ENCODE measurements around the gene SAA1.

SAA1 gene

GRCh38 chr11:18271206-18271605 is 5.1 kb downstream of the SAA1 start:
- Histone ChIP-seq H3K79me2 (ENCODE audit: insufficient read depth, low read length) (no peaks in the 10 kb centered on the region), H3K27ac (ENCODE audit: low read length) (no peak overlapping the region), H3K9me3 (ENCODE audit: insufficient read depth, low read length, severe bottlenecking) (no peaks in the 10 kb centered on the region), H3K9ac (ENCODE audit: low read depth, low read length) (no peak overlapping the region), H3K4me2 (ENCODE audit: insufficient read depth, low read length) (no peak overlapping the region), H3K27me3 (ENCODE audit: insufficient read depth, low read length, poor library complexity) (no peaks in the 10 kb centered on the region), H3K4me1 (ENCODE audit: insufficient read depth, low read length) (no peaks in the 10 kb centered on the region), H3K4me3 (ENCODE audit: low read depth in 1 of 2, low read length in 2 of 2) (no peak overlapping the region), H2AFZ (ENCODE audit: low read depth, low read length) (no peak overlapping the region), H4K20me1 (ENCODE audit: insufficient read depth, low read length) (no peaks in the 10 kb centered on the region), H3K36me3 (ENCODE audit: insufficient read depth, low read length) (no peaks in the 10 kb centered on the region)
- DNase-seq: no peak
- TF ChIP-seq EZH2 (IDR thresholded peaks at IDR 0.05; ENCODE audit: borderline replicate concordance, low read depth, low read length, severe bottlenecking): no peak
- no peak for TF ChIP-seq CTCF (IDR thresholded peaks at IDR 0.05; ENCODE audit: borderline replicate concordance, extremely low read depth, low read length, poor library complexity, severe bottlenecking)
- no peak for ATAC-seq (ENCODE audit: insufficient read depth, low read depth)

GRCh38 chr11:18277565-18278271 is 11.7 kb downstream of the SAA1 start:
- no peak overlapping the region for H3K4me2 ChIP-seq (ENCODE audit: insufficient read depth, low read length)
- H3K9me3 ChIP-seq (ENCODE audit: insufficient read depth, low read length, severe bottlenecking): no peaks in the 10 kb centered on the region
- H4K20me1 ChIP-seq (ENCODE audit: insufficient read depth, low read length): no peaks in the 10 kb centered on the region
- no peaks in the 10 kb centered on the region for H3K4me1 ChIP-seq (ENCODE audit: insufficient read depth, low read length)
- DNase-seq (no peak), ATAC-seq (ENCODE audit: insufficient read depth, low read depth) (no peak)
- H3K4me3 ChIP-seq (ENCODE audit: low read depth in 1 of 2, low read length in 2 of 2): no peak overlapping the region
- TF ChIP-seq EZH2 (IDR thresholded peaks at IDR 0.05; ENCODE audit: borderline replicate concordance, low read depth, low read length, severe bottlenecking) (no peak), CTCF (IDR thresholded peaks at IDR 0.05; ENCODE audit: borderline replicate concordance, extremely low read depth, low read length, poor library complexity, severe bottlenecking) (no peak)
- no peak overlapping the region for H3K27ac ChIP-seq (ENCODE audit: low read length)
- H3K9ac ChIP-seq (ENCODE audit: low read depth, low read length): no peak overlapping the region
- H3K36me3 ChIP-seq (ENCODE audit: insufficient read depth, low read length): peaks cover 31% of the 10 kb centered on the region
- no peaks in the 10 kb centered on the region for H3K27me3 ChIP-seq (ENCODE audit: insufficient read depth, low read length, poor library complexity)
- H3K79me2 ChIP-seq (ENCODE audit: insufficient read depth, low read length): no peaks in the 10 kb centered on the region
- H2AFZ ChIP-seq (ENCODE audit: low read depth, low read length): no peak overlapping the region

GRCh38 chr11:18280438-18281045 is 14.5 kb downstream of the SAA1 start:
- Histone ChIP-seq H4K20me1 (ENCODE audit: insufficient read depth, low read length) (no peaks in the 10 kb centered on the region), H3K36me3 (ENCODE audit: insufficient read depth, low read length) (peaks cover 50% of the 10 kb centered on the region), H2AFZ (ENCODE audit: low read depth, low read length) (no peak overlapping the region), H3K79me2 (ENCODE audit: insufficient read depth, low read length) (no peaks in the 10 kb centered on the region), H3K27ac (ENCODE audit: low read length) (no peak overlapping the region), H3K4me1 (ENCODE audit: insufficient read depth, low read length) (no peaks in the 10 kb centered on the region), H3K9ac (ENCODE audit: low read depth, low read length) (no peak overlapping the region), H3K27me3 (ENCODE audit: insufficient read depth, low read length, poor library complexity) (no peaks in the 10 kb centered on the region), H3K4me3 (ENCODE audit: low read depth in 1 of 2, low read length in 2 of 2) (no peak overlapping the region), H3K4me2 (ENCODE audit: insufficient read depth, low read length) (no peak overlapping the region), H3K9me3 (ENCODE audit: insufficient read depth, low read length, severe bottlenecking) (no peaks in the 10 kb centered on the region)
- DNase-seq: no peak
- TF ChIP-seq EZH2 (IDR thresholded peaks at IDR 0.05; ENCODE audit: borderline replicate concordance, low read depth, low read length, severe bottlenecking) (no peak), CTCF (IDR thresholded peaks at IDR 0.05; ENCODE audit: borderline replicate concordance, extremely low read depth, low read length, poor library complexity, severe bottlenecking) (no peak)
- ATAC-seq (ENCODE audit: insufficient read depth, low read depth): no peak

Measured in DND-41 (cell line).